Hair follicle dermal papilla cell (primary cell): ENCODE results near the gene TOGARAM2. TPM values are rescaled to one million over a fixed set of nuclear protein-coding genes. Genes with fewer than 3 reads are reported as not detected.

Source experiments
- small RNA-seq: library from RNA; depleted of rRNA; stranded (forward); fragments of <200 nt; gene quantifications from one replicate; pipeline ENCODE3, GENCODE V24; 2012
- total RNA-seq: library from RNA; depleted of rRNA; stranded (reverse); fragments of >200 nt; gene quantifications from 2 replicates; pipeline ENCODE4 v1.2.3, GENCODE V29; 2012

The TOGARAM2 gene
- under 0.01 TPM in 1 of 2 replicates, not detected in the other for total RNA-seq

GRCh38 chr2:28981016-28981441 lies at the start of gene TOGARAM2:
TOGARAM2 (plus strand) TSS chr2:28981298; CDS start chr2:28994835, 13,537 bp downstream.

GRCh38 chr2:29074411-29074810 lies 93.3 kb downstream of the TOGARAM2 start, which contains the start of gene PCARE:
PCARE (minus strand) TSS chr2:29074523; CDS start chr2:29074261, 262 bp downstream.

Small RNAs within 50 kb of the gene (small RNA-seq; reads per million reads assigned to genes)
- not detected for gene RF00019

Other genes starting within 250 kb of the TOGARAM2 start
- gene PPP1CB, start 229.5 kb upstream of the TOGARAM2 start, total RNA-seq = 131 and 161 TPM in 2 replicates
- 0.24 and 0.97 TPM in 2 replicates for gene SPDYA, start 170.5 kb upstream of the TOGARAM2 start, total RNA-seq
- 11.7 and 13.3 TPM in 2 replicates for gene TRMT61B, start 111.0 kb upstream of the TOGARAM2 start, total RNA-seq
- gene WDR43, start 86.6 kb upstream of the TOGARAM2 start, total RNA-seq = 79.3 and 87.1 TPM in 2 replicates
- gene PCARE, start 93.2 kb downstream of the TOGARAM2 start, total RNA-seq = not detected in 2 replicates
- gene CLIP4, start 134.1 kb downstream of the TOGARAM2 start, total RNA-seq = 56.3 and 72.7 TPM in 2 replicates